Brain microvascular endothelial cell (primary cell): ENCODE measurements around the gene NOP16.
"Not testable (repeated sequence)": the region's sequence is repeated elsewhere in the genome, so short reads cannot be mapped to it uniquely, and the experiment has no call there.

Experiments
- DNase-seq: peaks from one replicate; pipeline ENCODE4 v3.0.0-alpha.2; 2020
- H3K27ac ChIP-seq: fragments of 250-450 bp; sonication (Bioruptor Pico); 2 replicates; pipeline ENCODE4 v1.5.1; 2020; ENCODE audit warnings: mild to moderate bottlenecking, moderate library complexity
- H3K27me3 ChIP-seq: fragments of 250-450 bp; sonication (Bioruptor Pico); replicated peaks from 2 replicates; pipeline ENCODE4 v1.5.1; 2020; ENCODE audit warnings: mild to moderate bottlenecking
- H3K36me3 ChIP-seq: fragments of 250-450 bp; sonication (Bioruptor Pico); replicated peaks from 2 replicates; pipeline ENCODE4 v1.5.1; 2020; ENCODE audit warnings: mild to moderate bottlenecking
- H3K4me3 ChIP-seq: 2 replicates; pipeline ENCODE4 v1.5.1; 2011; ENCODE audit warnings: low read depth, mild to moderate bottlenecking, control low read depth, low read length, moderate library complexity
- in situ Hi-C: cut with HindIII; loops from 2 replicates; pipeline ENCODE4 v1.10.0; 2017; ENCODE audit warnings: low sequenced_read_pairs, low pct_ligation_motif_present
- TF ChIP-seq, protein P1 (sequence below): IDR thresholded peaks from 2 replicates; pipeline ENCODE4 v1.5.1; 2011; ENCODE audit warnings: low read depth, mild to moderate bottlenecking, moderate library complexity, low read length, control low read depth, inconsistent platforms; ENCODE audit errors: missing control alignments

Gene NOP16

DNA sequence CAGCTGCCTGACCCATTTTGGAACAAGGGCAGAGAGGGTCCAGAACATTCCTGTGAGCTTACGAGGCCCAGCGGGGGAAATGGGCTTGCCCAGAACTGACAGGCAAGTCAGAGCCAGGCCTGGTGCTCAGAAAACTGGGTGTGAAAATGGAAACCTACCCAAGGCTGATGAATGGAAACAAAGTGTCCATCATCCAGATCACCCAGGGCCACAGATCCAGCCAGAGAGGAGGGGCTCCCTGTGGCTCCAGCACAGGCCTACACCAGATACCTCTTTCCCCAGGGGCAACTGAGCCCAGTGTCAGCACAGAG, 24.8 kb upstream of the NOP16 start:
- Histone ChIP-seq H3K27me3 (no peaks in the 10 kb centered on the region), H3K36me3 (no peaks in the 10 kb centered on the region), H3K27ac (no peak overlapping the region), H3K4me3 (no peak overlapping the region)
- peak; percentile 32 for DNase-seq
- in situ Hi-C loops = no loop called here
- TF ChIP-seq, protein P1, sequence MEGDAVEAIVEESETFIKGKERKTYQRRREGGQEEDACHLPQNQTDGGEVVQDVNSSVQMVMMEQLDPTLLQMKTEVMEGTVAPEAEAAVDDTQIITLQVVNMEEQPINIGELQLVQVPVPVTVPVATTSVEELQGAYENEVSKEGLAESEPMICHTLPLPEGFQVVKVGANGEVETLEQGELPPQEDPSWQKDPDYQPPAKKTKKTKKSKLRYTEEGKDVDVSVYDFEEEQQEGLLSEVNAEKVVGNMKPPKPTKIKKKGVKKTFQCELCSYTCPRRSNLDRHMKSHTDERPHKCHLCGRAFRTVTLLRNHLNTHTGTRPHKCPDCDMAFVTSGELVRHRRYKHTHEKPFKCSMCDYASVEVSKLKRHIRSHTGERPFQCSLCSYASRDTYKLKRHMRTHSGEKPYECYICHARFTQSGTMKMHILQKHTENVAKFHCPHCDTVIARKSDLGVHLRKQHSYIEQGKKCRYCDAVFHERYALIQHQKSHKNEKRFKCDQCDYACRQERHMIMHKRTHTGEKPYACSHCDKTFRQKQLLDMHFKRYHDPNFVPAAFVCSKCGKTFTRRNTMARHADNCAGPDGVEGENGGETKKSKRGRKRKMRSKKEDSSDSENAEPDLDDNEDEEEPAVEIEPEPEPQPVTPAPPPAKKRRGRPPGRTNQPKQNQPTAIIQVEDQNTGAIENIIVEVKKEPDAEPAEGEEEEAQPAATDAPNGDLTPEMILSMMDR = no peak

DNA sequence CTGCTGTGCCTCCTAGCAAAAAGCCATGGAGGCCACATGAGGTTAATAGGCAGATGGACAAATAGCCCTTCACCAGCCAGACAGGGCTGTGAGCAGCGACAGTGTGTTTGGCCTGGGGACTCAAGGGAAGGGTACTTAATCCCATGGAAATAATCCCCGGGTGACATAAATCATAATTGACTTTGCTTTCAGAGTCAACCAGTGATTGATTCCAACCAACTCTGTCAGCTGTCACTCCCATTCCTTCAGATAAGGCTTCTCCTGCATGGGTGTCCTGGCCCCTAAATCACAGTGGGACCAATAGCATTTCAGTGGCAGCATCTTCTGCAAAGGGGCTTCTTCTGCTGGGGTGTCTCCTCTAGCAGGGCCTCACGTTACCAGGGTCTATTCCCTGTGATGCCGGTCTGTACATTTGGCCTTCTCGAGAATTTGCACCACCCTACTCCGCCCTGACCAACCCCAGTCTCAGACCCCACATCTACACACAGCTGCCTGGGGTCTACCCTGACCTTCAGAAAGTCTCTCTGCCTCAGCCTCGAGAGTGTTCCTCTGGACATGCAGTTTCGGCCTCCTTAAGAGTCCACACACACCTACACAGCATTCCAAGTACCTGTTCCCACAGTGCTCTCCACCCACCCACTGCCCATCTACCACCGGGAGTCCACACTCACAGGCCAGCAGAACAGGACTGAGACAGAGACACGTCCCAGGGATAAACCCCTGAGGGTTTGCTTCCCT, 24.3 kb upstream of the NOP16 start:
- in situ Hi-C loops = no loop called here
- Histone ChIP-seq H3K36me3 (no peaks in the 10 kb centered on the region), H3K27me3 (no peaks in the 10 kb centered on the region), H3K4me3 (no peak overlapping the region), H3K27ac (no peak overlapping the region)
- TF ChIP-seq, protein P1 = no peak
- no peak for DNase-seq

DNA sequence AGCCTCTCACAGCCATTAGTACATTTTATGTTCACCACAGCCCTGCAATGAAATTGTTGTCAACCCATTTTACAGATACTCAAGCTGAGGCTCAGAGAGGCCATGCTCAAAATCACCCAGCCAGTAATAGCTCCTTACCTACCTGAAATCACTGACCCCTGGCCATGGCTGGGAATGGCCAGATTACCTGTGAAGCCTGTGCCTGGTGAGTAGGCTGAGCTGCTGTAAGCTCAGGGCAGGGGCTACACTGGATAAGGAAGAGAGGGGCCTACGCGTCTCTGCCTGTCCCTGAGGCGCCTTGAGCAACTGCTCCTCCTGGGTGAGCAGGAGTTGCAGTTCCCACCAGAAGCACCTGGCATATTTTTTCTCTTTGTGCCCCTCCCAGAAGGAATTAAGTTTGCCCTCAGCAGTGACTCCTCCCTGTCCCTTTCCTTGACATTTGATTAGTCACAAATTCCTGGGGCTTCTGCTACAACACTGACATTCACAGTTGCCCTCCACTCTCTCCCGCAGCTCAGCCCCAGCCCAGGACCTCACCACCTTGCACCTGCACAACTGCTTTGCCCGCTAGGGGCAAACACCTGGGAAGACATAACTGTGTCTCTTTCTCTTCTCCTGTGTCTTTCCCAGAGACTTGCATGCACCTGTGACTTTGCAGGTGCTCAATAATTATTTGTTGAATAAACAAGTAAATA, 22.2 kb upstream of the NOP16 start:
- TF ChIP-seq, protein P1 = no peak
- in situ Hi-C loops = no loop called here

DNA sequence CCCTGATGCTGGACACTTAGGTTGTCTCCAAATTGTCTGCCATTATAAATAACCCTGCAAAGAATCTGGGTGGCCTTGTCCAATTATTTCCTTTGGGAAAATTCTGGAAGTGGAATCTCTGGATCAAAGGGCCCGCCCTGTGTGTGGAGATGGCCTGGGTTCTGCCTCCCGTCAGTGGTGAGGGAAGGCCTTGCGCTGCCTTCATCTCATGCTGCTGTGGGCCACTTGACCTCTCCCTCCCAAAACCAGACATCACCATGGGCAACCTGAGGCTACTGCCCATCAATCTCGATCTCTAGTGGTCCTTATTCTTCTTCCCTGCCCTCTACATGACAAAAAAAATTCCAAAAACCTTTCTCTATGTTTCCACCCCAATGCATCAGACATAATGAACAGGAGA, 21.4 kb upstream of the NOP16 start:
- Histone ChIP-seq H3K36me3 (peaks cover 14% of the 10 kb centered on the region), H3K27ac (no peak overlapping the region), H3K4me3 (no peak overlapping the region), H3K27me3 (no peaks in the 10 kb centered on the region)
- TF ChIP-seq, protein P1 = no peak
- in situ Hi-C loops = no loop called here
- DNase-seq = no peak

More for the DNA sequence above, 22.2 kb upstream of the NOP16 start:
- Histone ChIP-seq H3K27me3 (no peaks in the 10 kb centered on the region), H3K27ac (no peak overlapping the region), H3K36me3 (peaks cover 12% of the 10 kb centered on the region), H3K4me3 (no peak overlapping the region)
- no peak for DNase-seq

DNA sequence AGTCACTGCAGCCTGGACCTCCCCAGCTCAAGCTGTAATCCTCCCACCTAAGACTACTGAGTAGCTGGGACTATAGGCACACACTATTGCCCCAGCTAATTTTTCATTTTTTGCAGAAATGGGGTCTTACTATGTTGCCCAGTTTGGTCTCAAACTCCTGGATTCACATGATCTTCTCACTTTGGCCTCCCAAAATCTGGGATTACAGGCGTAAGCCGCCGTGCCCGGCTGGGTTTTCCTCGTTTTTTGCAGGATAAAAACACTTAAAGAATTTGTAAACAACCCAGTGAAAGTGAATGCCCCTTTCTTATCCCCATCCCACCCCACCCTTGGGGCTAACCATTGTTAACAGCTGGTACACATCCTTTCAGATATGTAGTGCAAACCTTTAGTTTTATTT, 20.2 kb upstream of the NOP16 start:
- Histone ChIP-seq H3K36me3 (peaks cover 14% of the 10 kb centered on the region), H3K27me3 (no peaks in the 10 kb centered on the region), H3K27ac (no peak overlapping the region), H3K4me3 (no peak overlapping the region)
- in situ Hi-C loops = no loop called here
- TF ChIP-seq, protein P1 = no peak
- no peak for DNase-seq

DNA sequence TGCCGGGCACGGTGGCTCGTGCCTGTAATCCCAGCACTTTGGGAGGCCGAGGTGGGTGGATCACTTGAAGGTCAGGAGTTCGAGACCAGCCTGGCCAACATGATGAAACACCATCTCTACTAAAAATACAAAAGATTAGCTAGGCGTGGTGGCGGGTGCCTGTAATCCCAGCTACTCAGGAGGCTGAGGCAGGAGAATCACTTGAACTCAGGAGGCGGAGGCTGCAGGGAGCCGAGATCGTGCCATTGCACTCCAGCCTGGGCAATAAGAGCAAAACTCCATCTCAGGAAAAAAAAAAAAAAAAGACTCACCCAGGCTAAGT, 19.8 kb upstream of the NOP16 start:
- H3K27me3 ChIP-seq, H3K4me3 ChIP-seq, H3K27ac ChIP-seq, DNase-seq, in situ Hi-C loops: not testable (repeated sequence)
- H3K36me3 ChIP-seq = peaks cover 14% of the 10 kb centered on the region
